Stimulated activated CD4-positive, alpha-beta T cell treated with anti-CD3 and anti-CD28 coated beads, TNF-alpha, amount 100 ng/mL, for 4 hours (primary cell): ENCODE results near the gene RPL37.
A peak's percentile ranks its signal among the peaks of the same experiment; 100 is the strongest.
"Not testable (repeated sequence)": the region's sequence is repeated elsewhere in the genome, so short reads cannot be mapped to it uniquely, and the experiment has no call there.

ENCODE experiments used
- DNase-seq, 3 experiments: peaks; one replicate each; pipeline ENCODE4 v3.0.0-alpha.2; 2020; ENCODE audit warnings: low read depth in 3 of 3

The RPL37 gene

DNA sequence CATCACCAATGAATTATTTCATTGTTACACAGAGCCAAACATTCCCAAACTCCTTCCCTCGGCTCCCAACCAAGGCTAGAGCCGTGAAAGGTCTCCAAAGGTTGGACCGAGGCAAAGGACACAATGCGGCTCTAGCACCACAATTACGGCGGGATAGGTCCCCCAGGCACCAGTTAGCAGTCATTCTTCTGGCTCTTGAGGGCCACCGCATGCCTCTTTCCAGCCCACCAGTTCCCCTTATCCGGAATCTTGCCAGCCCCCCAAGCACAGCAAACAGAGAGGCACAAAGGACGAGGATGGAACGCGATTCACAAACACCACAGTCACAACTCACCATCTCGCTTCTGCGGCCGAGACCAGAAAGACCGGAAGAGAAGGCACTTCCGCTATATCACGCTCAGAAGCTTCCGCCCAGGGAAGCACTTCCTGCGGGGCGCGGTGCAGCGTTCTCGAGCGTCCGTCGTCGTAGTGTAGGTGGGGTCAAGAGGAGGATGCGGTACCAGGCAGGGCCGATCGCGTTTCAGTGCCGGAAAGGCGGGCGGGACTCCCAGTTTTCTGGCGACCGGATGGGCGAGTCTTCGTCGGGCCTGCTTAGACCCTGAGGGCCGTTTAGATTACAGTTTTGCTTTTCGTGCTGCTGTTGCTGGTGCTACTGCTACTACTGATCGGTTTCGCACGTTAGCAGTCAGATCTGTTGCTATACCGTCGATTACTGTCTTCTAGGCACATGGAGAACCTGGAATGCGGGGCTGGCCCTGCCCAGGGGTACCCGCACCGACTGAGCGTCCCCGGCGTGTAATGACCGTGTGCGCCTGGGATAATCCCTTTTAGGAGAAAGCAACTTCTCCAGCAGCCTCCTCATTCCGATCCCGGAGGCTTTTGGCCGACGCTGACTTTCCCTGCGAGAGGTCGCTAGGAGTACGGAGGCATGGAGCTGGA lies at the start of gene RPL37:
Gene RPL37 (minus strand): TSS at position 374 of the 939 bp plus-strand sequence. CDS start 37 bp downstream, at position 337.
- peak; percentile 71 to 83 (median 82) for DNase-seq

- not testable (repeated sequence) for DNase-seq
These were observed 48.0 kb upstream of the RPL37 start for GRCh38 chr5:40883051-40883450.

- no peak for DNase-seq
These were observed 47.3 kb upstream of the RPL37 start for GRCh38 chr5:40882291-40882690.

DNA sequence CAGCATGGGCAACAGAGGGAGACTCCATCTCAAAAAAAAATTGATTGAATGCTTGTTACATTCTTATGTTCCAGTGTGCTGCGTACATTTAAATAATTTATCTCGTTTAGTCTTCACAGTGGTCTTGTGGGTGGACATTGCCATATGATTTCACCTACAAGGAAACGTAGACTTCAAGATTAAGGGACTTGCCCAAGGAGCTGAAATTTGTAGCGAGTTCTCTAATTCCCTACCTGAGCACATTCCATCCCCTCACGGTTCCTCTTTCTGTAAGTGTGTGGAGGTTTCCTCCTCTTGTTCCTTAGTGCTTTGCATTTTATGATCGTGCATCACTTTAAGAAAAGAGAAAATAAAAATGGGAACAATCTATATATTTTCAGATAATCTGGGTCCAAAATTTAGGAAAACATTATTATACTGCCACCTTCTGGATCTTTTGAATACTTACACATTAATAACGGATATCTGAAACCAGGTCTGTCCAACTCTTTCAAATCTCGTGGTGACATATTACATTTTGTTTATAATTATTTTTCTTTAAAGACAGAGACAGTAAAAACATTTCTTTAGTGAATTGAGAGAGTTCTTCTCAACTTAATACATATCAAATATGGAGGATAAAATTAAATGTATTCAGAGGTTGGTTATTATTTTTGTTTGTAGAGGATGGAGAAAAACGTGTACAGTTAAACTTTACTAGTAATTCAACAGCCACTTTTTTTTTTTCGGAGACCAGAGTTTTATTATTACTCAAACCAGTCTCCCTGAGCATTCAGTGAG lies 44.3 kb upstream of the RPL37 start:
- no peak for DNase-seq

GRCh38 chr5:40877371-40877988 lies 42.5 kb upstream of the RPL37 start:
- no peak for DNase-seq

DNA sequence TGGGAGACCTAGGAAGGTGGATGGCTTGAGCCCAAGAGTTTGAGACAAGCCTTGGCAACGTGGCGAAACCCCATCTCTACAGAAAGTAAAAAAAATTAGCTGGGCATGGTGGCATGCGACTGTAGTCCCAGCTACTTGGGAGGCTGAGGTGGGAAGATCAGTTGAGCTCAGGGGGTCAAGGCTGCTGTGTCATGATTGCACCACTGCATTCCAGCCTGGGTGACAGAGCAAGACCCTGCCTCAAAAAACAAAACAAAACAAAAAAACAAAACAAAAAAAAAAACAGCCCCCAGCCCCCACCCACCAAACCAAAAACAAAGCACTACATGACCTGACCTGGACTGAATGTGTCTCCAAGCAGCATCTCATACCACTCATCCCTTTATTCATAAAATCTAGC lies 40.9 kb upstream of the RPL37 start:
- no peak for DNase-seq

DNA sequence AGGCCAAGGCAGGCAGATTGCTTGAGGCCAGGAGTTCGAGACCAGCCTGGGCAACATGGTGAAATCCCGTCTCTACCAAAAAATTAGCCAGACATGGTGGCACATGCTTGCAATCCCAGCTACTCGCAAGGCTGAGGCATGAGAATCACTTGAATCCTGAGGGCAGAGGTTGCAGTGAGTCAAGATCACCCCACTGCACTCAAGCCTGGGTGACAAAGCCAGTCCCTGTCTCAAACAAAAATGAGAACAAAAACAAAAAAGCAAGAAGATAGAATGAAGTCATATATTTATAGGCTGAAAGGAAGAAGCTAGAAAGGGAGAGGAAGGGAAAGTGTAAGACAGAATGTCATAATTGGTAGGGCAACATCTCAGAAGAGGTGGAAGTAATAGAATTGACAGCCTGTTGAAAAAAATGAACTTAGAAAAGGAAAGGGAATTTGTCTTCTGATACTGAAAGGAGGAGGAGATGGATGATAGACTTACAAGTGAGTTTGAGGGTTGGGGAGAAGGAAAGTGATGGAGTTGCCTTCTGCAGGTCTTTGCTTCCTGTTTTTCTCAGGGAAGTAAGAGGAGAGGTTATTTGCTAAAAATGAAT lies 38.4 kb upstream of the RPL37 start:
- DNase-seq, result no peak

- not testable (repeated sequence) for DNase-seq
These were observed 37.2 kb upstream of the RPL37 start for GRCh38 chr5:40872253-40872652.

DNA sequence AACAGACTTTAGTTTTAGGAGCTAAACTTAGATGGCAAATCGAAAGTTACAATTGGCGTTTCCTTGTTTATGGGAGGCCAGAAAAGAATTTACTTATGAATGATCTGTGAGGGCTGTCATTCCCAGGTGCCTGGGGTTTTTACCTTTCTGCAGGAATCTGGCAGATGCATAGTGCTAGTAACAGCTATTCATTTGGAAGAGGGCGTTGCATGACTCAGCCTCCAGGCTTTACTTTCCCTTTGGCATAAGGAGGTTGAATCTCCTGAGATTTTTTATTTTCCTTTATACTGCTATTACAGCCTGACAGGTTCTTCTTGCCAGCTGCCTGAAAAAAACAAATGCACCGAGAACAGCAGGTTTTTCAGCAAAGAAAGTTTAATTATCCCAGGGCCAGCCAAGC lies 36.2 kb upstream of the RPL37 start:
- DNase-seq, result no peak

DNA sequence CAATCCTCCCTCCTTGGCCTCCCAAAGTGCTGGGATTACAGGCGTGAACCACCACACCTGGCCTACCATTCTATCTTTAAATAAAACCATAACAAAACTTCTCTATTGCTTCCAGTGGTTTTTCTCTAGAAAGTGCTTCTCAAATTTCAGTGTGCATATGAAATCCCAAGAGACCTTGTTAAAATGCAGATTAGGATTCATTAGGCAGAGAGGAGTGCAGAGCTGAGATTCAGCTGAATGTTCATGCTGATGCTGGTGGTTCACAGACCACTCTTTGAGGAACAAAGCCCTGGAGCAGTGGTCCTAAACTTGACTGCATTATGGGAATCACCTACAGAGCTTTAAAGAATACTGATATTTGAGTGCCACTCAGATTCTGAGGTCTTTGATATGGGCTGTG lies 34.4 kb upstream of the RPL37 start:
- no peak for DNase-seq

GRCh38 chr5:40866844-40867243 lies 31.8 kb upstream of the RPL37 start:
- no peak for DNase-seq

- not testable (repeated sequence) for DNase-seq
These were observed 30.0 kb upstream of the RPL37 start for GRCh38 chr5:40865004-40865403.

GRCh38 chr5:40860711-40861110 lies 25.7 kb upstream of the RPL37 start:
- no peak for DNase-seq

GRCh38 chr5:40853632-40854192 lies 18.7 kb upstream of the RPL37 start:
- DNase-seq, result no peak

GRCh38 chr5:40847525-40847924 lies 12.5 kb upstream of the RPL37 start:
- DNase-seq, result no peak

DNA sequence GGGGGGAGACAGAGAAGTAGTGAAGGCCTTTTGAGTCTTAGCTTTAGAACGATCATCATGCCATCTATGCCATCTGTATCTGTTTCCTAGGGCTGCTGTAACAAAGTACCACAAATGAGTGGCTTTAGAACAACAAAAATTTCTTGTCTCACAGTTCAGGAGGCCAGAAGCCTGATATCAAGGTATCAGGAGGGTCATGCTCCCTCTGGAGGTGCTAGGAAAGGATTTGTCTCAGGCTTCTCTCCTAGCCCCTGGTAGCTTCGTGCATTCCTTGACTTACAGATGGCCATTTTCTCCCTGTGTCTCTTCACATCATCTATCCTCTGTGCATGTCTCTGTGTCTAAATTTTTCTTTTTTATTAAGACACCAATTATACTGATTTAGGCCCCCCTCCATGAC lies 11.3 kb upstream of the RPL37 start:
- DNase-seq, result no peak

DNA sequence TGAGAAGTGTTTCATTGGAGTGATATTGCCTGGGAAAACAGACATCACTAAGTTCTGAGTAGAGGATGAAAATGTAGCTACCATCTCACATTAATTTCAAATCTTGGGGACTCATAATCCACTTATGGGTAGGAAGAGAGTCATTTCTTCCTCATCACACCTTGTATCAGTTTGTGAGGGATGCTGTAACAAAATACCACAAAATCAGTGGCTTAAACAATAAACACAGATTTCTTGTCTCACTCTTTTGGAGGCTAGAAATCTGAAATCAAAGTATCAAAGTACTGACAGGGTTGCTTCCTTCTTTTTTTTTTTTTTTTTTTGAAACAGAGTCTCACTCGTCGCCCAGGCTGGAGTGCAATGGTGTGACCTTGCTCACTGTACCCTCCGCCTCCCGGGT lies 9.5 kb upstream of the RPL37 start:
- DNase-seq, result no peak

DNA sequence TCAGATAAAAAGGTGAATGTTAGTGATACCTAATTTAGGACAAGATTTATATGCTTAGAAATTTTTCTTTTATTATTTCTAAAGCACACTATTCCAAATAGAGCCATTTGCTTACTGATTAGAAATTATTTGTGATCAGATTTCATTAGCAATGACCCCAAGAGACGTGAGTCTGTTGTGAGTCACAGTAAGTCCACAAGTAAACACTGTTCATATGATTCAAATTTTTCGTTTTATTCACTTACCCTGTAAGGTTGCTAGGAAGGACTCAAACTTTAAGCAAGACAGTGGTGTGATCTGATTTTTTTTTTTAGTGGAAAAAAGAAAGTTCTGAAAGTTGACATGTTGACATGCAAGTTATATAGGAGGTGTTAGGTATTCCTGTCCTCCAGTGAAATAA lies 7.3 kb upstream of the RPL37 start:
- no peak for DNase-seq

DNA sequence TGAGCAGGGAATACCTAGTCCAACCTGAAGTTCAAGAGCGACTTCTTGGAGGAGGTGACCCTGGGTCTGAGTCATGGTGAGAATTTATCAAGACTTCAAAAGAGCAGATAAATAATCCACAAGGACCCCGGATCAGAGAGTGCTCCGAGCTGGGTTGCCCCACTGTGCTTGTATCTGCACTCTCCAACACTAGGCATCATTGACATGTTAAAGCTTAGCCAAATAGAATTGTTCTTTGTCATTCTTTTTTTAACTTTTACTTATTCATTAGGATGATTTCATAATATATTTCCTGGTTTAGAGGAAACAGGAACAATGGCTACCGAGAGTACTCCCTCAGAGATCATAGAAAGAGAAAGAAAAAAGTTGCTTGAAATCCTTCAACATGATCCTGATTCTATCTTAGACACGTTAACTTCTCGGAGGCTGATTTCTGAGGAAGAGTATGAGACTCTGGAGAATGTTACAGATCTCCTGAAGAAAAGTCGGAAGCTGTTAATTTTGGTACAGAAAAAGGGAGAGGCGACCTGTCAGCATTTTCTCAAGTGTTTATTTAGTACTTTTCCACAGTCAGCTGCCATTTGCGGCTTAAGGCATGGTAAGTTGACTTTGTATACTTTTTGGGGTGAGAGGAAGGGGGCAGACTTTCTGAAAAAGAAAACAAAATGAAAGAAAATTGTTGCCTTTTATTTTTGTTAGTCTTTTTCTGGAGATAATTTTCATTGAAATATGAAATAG lies 6.2 kb upstream of the RPL37 start, which contains the start of gene CARD6:
Gene CARD6 (plus strand): TSS at position 300 of the 738 bp plus-strand sequence. CDS start 16 bp downstream, at position 316.
- DNase-seq, result no peak

- DNase-seq, result no peak
These were observed 3.1 kb upstream of the RPL37 start for GRCh38 chr5:40838086-40838485.

DNA sequence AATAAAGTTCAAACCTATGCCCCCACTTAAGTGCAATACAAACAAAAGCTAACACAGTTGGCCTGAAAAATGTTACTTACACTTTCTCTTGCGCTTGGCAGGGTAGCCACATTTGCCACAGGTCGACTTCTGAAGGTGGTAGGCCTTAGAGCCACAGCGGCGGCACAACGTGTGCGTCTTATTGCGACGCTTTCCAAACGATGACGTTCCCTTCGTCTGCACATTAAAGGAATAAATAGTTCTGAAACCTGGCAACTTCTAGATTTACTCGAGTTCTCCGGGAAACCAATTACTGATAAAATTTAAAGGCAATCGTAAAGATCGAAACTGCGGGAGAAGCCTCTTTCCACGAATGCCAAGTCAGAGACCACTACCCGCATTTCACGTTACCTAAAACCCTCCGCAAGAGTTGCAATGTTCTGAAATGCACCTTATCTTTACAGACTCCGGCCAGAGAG lies 602 bp downstream of the RPL37 start:
- DNase-seq, result peak in 1 of 3 experiments; percentile 8
